LoVo (cell line): ENCODE results near the gene DNAH17.

Source experiments
- DNase-seq: peaks from one replicate; pipeline ENCODE4 v3.0.0-alpha.2; 2016; ENCODE audit warnings: low spot score

The DNAH17 gene

DNA sequence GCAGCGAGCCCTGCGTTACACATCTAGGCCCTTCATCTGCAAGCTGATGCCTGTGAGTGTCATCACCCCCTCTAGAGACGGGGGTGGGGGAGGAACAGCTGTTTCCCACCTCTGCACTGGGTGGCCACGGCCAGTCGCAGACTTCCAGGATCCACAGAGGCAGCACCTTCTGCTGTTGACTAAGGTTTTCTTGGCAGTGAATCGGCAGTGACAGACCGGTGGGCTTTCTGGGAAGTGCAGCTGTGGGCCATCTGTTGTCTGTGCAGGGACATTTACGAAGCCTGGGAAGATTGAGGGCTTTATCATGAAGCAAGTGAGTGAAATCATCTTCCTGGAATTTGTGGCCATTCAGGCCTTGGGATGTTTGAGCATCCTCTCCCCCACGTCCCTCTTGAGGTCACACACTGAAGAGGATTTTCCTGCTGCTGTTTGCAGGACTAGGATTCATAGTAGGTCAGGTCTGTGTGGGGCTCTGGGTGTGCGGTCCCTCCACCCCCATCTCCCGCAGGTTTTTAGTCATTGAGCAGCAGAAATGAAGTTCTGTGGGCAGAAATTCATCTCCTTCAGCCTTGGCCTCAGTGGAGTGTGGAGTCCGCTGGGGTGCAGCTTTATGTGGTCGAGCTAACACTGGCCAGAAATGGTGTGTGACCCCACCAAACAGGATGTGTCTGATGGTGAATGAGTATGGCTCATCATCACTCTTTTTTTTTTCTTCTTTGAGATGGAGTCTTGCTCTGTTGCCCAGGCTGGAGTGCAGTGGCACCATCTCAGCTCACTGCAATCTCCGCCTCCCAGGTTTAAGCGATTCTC, 186.8 kb downstream of the DNAH17 start:
- peak; percentile 11 for DNase-seq

DNA sequence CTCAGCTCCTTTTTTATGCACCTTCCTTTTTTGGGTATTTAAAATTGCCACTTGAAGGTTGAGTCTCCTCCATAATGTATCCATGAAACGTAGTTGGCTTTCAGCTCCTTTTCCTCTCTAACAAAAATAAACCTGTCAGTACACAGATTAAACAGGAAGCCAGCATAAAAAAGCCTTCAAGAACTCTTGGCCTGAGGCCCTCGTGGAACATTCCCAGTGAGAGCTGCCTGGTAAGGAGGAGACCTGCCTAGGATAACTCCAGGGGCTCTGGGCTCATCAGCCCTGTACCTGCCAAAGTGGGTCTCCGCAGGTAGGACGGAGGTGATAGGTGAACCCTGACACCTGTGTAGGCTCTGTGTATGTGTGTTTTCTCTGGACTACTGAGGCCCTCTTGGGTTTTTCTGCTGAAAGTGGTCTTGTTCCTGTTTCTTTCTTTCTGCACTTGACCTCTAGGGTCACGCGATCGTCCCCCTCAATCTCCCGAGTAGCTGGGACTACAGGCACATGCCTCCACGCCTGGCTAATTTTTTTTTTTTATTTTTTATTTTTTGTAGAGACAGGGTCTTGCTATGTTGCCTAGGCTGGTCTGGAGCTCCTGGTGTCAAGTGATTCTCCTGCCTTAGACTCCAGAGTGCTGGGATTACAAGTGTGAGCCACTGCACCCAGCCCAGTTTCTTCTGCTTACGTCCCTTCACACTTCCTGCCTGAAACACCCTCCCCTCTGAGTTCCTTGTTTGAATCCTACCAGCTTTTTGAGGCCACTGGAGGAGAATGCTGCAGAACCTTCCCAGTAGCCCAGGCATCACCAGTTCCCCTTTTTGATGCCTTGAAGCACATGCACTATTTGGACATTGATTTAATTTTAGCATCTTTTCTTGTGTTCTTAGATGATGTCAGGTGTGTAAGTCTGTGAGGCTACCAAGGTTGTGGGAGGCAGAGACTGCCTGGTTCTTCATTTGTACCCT, 188.9 kb downstream of the DNAH17 start:
- DNase-seq = no peak

DNA sequence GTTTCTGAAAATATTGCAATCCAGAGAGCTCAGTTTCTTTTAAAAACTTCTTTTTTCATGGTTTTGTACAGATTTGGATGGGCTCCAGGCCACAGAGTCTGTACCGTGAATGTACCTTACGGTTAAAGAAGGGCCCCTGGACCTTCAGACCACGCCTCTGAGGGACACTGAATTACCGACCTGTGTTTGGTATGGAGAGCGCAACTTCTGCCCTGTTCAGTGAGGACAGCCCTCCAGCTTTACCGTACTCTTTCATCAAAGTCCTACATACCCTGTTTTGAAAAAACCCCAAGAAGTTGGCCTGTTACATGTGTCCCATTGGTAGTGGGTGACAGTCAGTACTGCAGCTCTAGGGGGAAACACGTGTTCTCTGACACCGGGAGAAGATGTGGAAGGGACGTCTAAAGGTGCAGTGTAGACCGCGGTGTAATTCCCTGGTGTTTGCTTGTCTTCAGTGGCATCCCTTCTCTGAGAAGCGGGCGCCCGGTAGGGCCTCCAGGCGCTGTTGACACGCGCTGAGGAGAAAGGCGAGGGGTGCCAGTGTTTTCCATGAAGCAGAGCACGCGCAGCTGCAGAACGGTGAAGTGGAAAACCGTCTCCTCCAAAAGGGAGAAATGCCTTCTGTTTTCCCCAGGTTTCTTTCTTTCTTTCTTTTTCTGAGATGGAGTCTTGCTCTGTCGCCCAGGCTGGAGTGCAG, 192.6 kb downstream of the DNAH17 start:
- DNase-seq = no peak

DNA sequence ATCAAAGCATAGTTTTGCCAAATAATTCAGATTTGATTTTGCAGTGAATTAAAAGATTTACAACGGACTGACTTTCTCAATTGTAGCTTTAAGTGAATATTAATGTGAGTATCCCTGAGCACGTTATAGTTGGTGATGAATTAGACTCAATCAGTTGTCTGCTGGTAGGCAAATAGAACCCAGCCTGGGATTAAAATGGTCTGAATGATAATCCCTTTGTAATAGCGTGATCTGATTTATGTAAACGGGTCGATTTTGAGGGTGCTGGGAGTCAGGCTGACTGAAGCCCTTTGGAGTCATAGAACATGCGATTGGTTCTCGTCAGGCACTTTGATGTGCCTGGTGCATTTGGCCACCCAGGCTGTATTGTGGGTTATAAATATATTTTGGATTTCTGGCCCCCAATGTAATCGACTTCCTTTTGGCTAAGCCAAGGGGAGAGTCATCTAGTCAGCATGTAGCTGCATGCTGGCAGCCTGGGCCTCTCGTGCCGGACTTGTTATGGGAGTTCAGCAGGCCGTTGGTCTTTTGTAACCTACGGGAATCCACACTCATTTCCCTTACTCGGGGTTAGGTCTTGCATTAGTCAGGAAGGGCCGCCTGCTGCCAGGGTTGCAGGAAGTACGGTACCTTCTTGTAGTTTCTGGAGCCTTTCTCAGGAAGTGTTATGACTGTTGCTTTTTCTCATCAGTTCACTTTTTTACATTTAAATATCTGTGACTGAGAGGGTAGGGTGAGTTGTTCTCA, 193.3 kb downstream of the DNAH17 start:
- DNase-seq = no peak

GRCh38 chr17:78381601-78382232, 195.5 kb downstream of the DNAH17 start:
- no peak for DNase-seq

GRCh38 chr17:78380370-78380769, 196.8 kb downstream of the DNAH17 start:
- DNase-seq = no peak

- no peak for DNase-seq
Measured at GRCh38 chr17:78379131-78379491, 198.1 kb downstream of the DNAH17 start.

DNA sequence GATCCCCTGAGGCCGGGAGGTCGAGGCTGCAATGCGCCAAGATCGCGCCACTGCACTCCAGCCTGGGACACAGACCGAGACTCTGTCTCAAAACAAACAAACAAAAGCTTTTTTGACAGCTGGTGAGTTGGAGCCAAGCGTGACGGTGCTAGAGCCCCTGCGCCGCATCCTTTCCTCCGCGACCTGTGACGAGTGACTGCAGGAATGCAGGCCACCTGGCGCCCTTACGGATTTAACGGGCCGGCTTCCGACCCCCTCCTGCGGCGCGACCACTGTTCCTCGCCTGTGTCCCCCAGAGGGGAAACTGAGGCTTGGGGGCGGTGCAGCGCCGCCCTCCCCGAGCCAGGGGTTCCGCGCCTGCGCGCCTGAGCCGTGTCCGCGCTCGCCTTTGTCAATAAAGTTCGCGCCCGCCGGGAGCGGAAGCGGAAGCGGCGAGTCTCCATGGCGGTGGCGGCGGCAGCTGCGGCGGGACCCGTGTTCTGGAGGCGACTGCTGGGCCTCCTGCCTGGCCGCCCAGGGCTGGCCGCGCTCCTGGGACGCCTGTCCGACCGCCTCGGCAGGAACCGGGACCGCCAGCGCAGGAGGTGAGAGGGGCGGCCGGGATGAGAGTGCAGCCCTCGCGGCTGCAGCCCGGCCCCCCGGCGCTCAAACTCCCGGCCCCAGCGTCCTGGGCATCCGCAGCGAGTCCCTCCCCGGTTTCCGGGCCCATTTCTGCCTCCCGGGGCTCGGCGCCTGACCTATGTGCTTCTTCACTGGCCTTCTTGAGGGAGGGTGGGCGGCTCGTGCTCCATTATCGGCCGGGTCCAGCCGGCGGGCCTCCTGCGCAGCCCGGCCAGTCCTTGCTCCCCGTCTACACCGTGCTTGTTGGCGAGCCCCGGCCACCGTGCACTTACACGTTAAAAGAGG, 198.7 kb downstream of the DNAH17 start, which contains the start of gene PGS1:
Gene PGS1 (plus strand): TSS at position 425 of the 906 bp plus-strand sequence. CDS start 17 bp downstream, at position 442.
- peak; percentile 76 for DNase-seq

DNA sequence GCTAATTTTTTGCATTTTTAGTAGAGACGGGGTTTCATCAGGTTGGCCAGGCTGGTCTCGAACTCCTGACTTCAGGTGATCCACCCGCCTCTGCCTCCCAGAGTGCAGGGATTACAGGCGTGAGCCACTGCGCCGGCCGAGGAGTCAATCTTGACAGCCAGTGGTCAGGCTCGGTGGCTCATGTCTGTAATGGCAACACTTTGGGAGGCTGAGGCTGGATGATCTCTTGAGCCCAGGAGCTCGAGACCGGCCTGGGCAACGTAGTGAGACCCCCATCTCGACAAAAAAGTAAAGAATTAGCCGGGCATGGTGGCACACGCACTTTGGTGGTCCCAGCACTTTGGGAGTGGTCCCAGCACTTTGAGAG, 199.4 kb downstream of the DNAH17 start:
- no peak for DNase-seq

GRCh38 chr17:78376161-78376560, 201.0 kb downstream of the DNAH17 start:
- no peak for DNase-seq

GRCh38 chr17:78375401-78376151, 201.6 kb downstream of the DNAH17 start:
- DNase-seq = no peak

DNA sequence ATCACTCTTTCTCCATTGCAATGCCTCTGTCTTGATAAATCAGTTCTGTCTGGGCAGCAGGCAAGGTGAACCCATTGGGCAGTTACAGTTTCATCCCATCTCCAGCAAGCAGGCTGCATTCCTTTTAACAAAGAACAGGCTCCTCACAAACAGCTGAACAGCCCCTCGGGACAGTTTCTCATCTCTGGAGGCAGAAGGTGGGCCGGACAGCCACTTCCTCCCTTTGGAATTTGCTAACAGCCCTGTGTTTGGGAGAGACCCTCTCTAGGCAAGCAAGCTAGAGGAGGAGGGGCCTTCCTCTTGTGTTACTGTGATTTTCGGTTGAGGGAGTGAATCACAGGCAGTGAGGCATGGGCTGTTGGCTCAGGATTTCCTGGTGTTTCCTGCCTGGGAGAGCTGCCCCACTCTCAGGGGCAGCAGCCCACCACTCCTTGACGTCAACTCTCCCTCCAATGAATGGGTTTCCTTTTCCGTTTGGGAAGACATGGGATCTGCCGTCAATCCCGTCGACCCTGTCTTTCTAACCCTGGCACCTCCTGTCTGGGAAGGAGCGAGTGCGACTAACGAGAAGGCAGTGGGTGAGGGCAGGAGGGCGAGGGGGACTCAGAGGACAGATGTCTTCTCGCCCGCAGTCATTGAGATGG, 202.4 kb downstream of the DNAH17 start:
- no peak for DNase-seq

- no peak for DNase-seq
Measured at GRCh38 chr17:78374189-78374588, 203.0 kb downstream of the DNAH17 start.
